NCI-H226 (cell line): ENCODE data around the gene MCM3.
A peak's percentile ranks its signal among the peaks of the same experiment; 100 is the strongest.

Experiments used
- DNase-seq: peaks from one replicate; pipeline ENCODE4 v3.0.0-alpha.2; 2015

The MCM3 gene

GRCh38 chr6:52301326-52301725 is 16.8 kb upstream of the MCM3 start:
- no peak for DNase-seq

GRCh38 chr6:52300489-52300931 is 16.0 kb upstream of the MCM3 start:
- no peak for DNase-seq

- no peak for DNase-seq
Measured at GRCh38 chr6:52299653-52300052, 15.1 kb upstream of the MCM3 start.

GRCh38 chr6:52297433-52297832 is 12.9 kb upstream of the MCM3 start:
- DNase-seq = no peak

GRCh38 chr6:52293067-52293466 is 8.5 kb upstream of the MCM3 start:
- DNase-seq = no peak

GRCh38 chr6:52288841-52289240 is 4.3 kb upstream of the MCM3 start:
- no peak for DNase-seq

- no peak for DNase-seq
Measured at GRCh38 chr6:52288216-52288615, 3.7 kb upstream of the MCM3 start.

- peak; percentile 65 for DNase-seq
Measured at GRCh38 chr6:52286798-52287432, 2.4 kb upstream of the MCM3 start.

- DNase-seq = no peak
Measured at GRCh38 chr6:52285177-52286068, 881 bp upstream of the MCM3 start.

GRCh38 chr6:52284131-52284459 is 447 bp downstream of the MCM3 start:
- DNase-seq = peak; percentile 8

GRCh38 chr6:52283111-52283510 is 1.4 kb downstream of the MCM3 start:
- no peak for DNase-seq

GRCh38 chr6:52276130-52276529 is 8.4 kb downstream of the MCM3 start:
- no peak for DNase-seq

- no peak for DNase-seq
Measured at GRCh38 chr6:52271852-52272460, 12.6 kb downstream of the MCM3 start.

GRCh38 chr6:52263709-52264540 is 20.6 kb downstream of the MCM3 start:
- DNase-seq = peak; percentile 7

- DNase-seq = no peak
Measured at GRCh38 chr6:52262620-52263344, 21.8 kb downstream of the MCM3 start.

- no peak for DNase-seq
Measured at GRCh38 chr6:52261229-52261628, 23.3 kb downstream of the MCM3 start.

- no peak for DNase-seq
Measured at GRCh38 chr6:52260634-52261033, 23.9 kb downstream of the MCM3 start.

GRCh38 chr6:52255434-52255833 is 29.1 kb downstream of the MCM3 start:
- no peak for DNase-seq

- DNase-seq = no peak
Measured at GRCh38 chr6:52254731-52255378, 29.7 kb downstream of the MCM3 start.

- peak; percentile 8 for DNase-seq
Measured at GRCh38 chr6:52253494-52253893, 31.0 kb downstream of the MCM3 start.

GRCh38 chr6:52251113-52251512 is 33.4 kb downstream of the MCM3 start:
- no peak for DNase-seq

GRCh38 chr6:52249078-52249477 is 35.5 kb downstream of the MCM3 start:
- DNase-seq = no peak
